ENCODE data around the gene NPAS1. TPM values are rescaled to one million over a fixed set of nuclear protein-coding genes. Genes with fewer than 3 reads are reported as not detected.

The NPAS1 gene
- polyA plus RNA-seq, 1 donor (not counting 4 experiments of a cell fraction or from before 2014, with no cell fraction given), result 0.42 TPM

DNA sequence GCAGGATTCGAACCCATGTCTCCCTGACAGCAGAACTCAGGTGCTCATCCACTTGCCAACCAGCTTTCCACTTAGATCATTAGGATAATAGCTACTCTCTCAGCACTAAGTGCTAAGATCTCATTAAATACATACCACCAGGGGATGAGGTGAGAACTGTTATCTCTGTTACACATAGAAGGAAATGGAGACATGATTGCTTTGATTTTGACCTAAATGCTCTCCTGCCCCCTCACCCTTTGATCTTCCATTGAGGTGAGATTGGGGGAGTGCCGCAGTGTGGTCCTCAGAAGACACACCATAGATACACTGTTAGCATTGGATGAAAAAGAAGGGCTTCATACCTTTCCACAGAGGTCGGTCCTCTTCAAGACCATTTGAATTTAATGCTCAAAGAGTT, 38.9 kb upstream of the NPAS1 start:
- DNase-seq (ENCODE audit: low read depth, low spot score), result no peak
- Histone ChIP-seq H3K9ac (ENCODE audit: control insufficient read depth, extremely low read depth, insufficient read depth, low read length) (no peak overlapping the region), H3K4me3 (ENCODE audit: control insufficient read depth in 2 of 3, extremely low read depth in 1 of 3, insufficient read depth in 2 of 3, low read depth in 1 of 3, low read length in 3 of 3) (no peak overlapping the region), H3K79me2 (ENCODE audit: control insufficient read depth, insufficient read depth, low read length) (peaks cover 16% of the 10 kb centered on the region), H3K4me2 (ENCODE audit: control insufficient read depth, extremely low read depth, insufficient read depth, low read depth, low read length) (no peak overlapping the region), H3K36me3 (ENCODE audit: control insufficient read depth in 2 of 2, extremely low read depth in 1 of 2, insufficient read depth in 2 of 2, low read length in 2 of 2) (peaks cover 4% of the 10 kb centered on the region in 2 experiments), H4K20me1 (ENCODE audit: control insufficient read depth, extremely low read depth, insufficient read depth, low read length) (peaks cover 4% of the 10 kb centered on the region), H3K27ac (ENCODE audit: control insufficient read depth, insufficient read depth, low read length) (no peak overlapping the region), H3K9me1 (ENCODE audit: control insufficient read depth, extremely low read depth, insufficient read depth, low read length) (peaks cover 6% of the 10 kb centered on the region), H3K9me3 (ENCODE audit: control insufficient read depth, low read depth, low read length) (no peaks in the 10 kb centered on the region), H3K4me1 (ENCODE audit: control insufficient read depth, extremely low read depth, insufficient read depth, low read length) (peaks cover 21% of the 10 kb centered on the region), H2AFZ (ENCODE audit: control insufficient read depth, low read length) (no peak overlapping the region), H3K27me3 (ENCODE audit: control insufficient read depth, extremely low read depth, insufficient read depth, low read length) (no peaks in the 10 kb centered on the region)
- dilution Hi-C loops (cut with MboI; ENCODE audit: extremely low pct_ligation_motif_present, low sequenced_read_pairs), result no loop called here
- no peak for FAIRE-seq
- TF ChIP-seq, protein P1, sequence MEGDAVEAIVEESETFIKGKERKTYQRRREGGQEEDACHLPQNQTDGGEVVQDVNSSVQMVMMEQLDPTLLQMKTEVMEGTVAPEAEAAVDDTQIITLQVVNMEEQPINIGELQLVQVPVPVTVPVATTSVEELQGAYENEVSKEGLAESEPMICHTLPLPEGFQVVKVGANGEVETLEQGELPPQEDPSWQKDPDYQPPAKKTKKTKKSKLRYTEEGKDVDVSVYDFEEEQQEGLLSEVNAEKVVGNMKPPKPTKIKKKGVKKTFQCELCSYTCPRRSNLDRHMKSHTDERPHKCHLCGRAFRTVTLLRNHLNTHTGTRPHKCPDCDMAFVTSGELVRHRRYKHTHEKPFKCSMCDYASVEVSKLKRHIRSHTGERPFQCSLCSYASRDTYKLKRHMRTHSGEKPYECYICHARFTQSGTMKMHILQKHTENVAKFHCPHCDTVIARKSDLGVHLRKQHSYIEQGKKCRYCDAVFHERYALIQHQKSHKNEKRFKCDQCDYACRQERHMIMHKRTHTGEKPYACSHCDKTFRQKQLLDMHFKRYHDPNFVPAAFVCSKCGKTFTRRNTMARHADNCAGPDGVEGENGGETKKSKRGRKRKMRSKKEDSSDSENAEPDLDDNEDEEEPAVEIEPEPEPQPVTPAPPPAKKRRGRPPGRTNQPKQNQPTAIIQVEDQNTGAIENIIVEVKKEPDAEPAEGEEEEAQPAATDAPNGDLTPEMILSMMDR (optimal IDR thresholded peaks at IDR 0.05 in 1 of 3, IDR thresholded peaks at IDR 0.05 in 1 of 3, conservative IDR thresholded peaks at IDR 0.05 in 1 of 3; ENCODE audit: extremely low read depth in 1 of 3, insufficient read depth in 2 of 3, low read length in 3 of 3), result no peak
- TF ChIP-seq EZH2 (IDR thresholded peaks at IDR 0.05; ENCODE audit: low read length), result no peak

DNA sequence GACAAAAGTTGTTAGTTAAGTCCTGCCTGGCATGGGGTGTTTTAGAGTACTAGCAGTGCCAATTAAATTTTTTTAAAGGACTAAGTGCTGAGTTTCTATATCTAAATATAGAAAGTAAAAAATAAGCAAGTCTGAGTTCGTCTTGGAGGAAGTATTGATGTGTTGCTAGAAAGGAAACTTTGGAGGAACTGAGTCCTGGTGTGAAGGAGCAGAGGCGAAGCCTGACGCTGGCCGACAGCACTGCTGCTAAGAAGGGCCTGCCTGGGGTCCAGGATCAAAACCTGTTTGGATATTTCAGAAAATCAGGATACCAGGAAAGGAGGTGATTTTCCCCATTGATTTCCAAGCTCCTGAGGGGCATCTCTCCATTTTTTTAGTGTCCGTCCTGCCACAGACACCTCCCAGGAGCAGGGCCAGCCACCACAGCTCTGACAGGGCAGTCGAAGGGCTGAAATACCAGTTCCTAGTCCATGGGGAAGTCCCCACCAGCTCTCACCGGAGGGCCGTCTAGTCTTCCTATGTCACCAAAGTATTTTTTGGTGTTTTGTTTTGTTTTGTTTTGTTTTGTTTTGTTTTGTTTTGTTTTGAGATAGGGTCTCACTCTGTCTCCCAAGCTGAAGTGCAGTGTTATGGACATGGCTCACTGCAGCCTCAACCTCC, 38.2 kb upstream of the NPAS1 start:
- FAIRE-seq (no peak), DNase-seq (ENCODE audit: low read depth, low spot score) (no peak)
- peaks cover 4% of the 10 kb centered on the region for H4K20me1 ChIP-seq (ENCODE audit: control insufficient read depth, extremely low read depth, insufficient read depth, low read length)
- H3K9ac ChIP-seq (ENCODE audit: control insufficient read depth, extremely low read depth, insufficient read depth, low read length), result no peak overlapping the region
- no peak overlapping the region for H3K4me2 ChIP-seq (ENCODE audit: control insufficient read depth, extremely low read depth, insufficient read depth, low read depth, low read length)
- H3K36me3 ChIP-seq (ENCODE audit: control insufficient read depth in 2 of 2, extremely low read depth in 1 of 2, insufficient read depth in 2 of 2, low read length in 2 of 2), result peaks cover 4 to 7% of the 10 kb centered on the region in 2 experiments
- TF ChIP-seq, protein P1 (optimal IDR thresholded peaks at IDR 0.05 in 1 of 3, IDR thresholded peaks at IDR 0.05 in 1 of 3, conservative IDR thresholded peaks at IDR 0.05 in 1 of 3; ENCODE audit: extremely low read depth in 1 of 3, insufficient read depth in 2 of 3, low read length in 3 of 3), result no peak
- no peak for TF ChIP-seq EZH2 (IDR thresholded peaks at IDR 0.05; ENCODE audit: low read length)
- no peak overlapping the region for H3K27ac ChIP-seq (ENCODE audit: control insufficient read depth, insufficient read depth, low read length)
- dilution Hi-C loops (cut with MboI; ENCODE audit: extremely low pct_ligation_motif_present, low sequenced_read_pairs), result no loop called here
- peaks cover 16% of the 10 kb centered on the region for H3K79me2 ChIP-seq (ENCODE audit: control insufficient read depth, insufficient read depth, low read length)
- no peaks in the 10 kb centered on the region for H3K9me3 ChIP-seq (ENCODE audit: control insufficient read depth, low read depth, low read length)
- H3K4me1 ChIP-seq (ENCODE audit: control insufficient read depth, extremely low read depth, insufficient read depth, low read length), result peaks cover 15% of the 10 kb centered on the region
- no peaks in the 10 kb centered on the region for H3K27me3 ChIP-seq (ENCODE audit: control insufficient read depth, extremely low read depth, insufficient read depth, low read length)
- no peak overlapping the region for H3K4me3 ChIP-seq (ENCODE audit: control insufficient read depth in 2 of 3, extremely low read depth in 1 of 3, insufficient read depth in 2 of 3, low read depth in 1 of 3, low read length in 3 of 3)
- H2AFZ ChIP-seq (ENCODE audit: control insufficient read depth, low read length), result no peak overlapping the region
- H3K9me1 ChIP-seq (ENCODE audit: control insufficient read depth, extremely low read depth, insufficient read depth, low read length), result peaks cover 6% of the 10 kb centered on the region
